ENCODE measurements around the gene SLC2A5. TPM values are rescaled to one million over a fixed set of nuclear protein-coding genes. Genes with fewer than 3 reads are reported as not detected.

SLC2A5 gene
- total RNA-seq, 1 donor from 2014 or later = not detected

DNA sequence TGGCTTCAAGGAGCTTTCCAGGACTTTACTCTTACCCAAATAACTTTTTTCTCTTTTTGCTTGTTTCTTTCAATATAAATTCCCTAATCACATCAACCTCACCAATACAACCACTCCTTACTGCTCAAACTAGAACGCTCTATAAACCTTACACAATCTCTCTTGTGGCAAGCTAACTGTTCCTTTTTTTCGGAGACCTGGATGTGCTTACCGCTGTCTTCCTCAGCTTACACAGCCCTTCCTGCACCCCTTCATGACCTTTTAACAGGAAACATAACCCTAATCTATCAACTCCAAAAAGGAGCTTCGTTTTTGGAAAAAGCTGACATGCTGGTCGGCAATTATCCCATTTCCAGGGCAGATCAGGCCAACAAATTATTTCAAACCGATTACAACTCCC lies 24.1 kb upstream of the SLC2A5 start:
- no peak for DNase-seq (ENCODE audit: low read depth, low spot score)

DNA sequence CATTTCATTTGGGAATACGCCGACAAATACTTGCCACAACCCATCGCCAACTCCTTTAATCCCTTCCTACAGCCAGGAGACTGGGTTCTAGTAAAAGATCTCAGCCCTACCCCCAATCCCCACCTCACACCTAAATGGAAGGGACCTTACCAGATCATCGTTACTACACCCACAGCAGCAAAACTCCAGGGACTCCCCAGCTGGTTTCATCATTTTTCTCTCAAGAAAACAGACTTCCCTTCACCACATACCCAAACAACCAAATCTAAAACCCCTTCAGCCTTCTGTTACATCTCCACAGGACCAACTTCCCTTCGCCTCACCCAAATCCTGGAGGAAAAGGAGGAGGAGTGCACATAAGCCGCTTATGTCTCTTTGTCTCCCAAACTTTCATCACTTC lies 23.7 kb upstream of the SLC2A5 start:
- no peak for DNase-seq (ENCODE audit: low read depth, low spot score)

DNA sequence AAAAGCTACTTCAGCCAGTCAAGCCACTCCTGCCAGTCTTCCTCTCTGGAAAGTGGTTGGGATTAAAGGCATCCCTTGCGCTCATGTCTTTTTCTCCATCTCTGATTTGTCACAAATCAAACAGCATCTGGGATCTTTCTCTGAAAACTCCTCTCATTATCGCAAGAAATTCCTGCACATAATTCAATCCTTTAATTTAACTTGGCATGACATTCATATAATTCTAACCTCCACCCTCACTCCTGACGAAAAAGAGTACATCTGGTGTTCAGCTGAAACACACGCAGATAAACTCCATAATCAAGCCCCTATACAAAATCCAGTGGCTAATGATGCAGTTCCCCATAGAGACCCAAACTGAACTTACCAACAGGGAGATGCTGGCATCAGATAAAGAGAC lies 19.4 kb upstream of the SLC2A5 start:
- DNase-seq (ENCODE audit: low read depth, low spot score) = no peak

DNA sequence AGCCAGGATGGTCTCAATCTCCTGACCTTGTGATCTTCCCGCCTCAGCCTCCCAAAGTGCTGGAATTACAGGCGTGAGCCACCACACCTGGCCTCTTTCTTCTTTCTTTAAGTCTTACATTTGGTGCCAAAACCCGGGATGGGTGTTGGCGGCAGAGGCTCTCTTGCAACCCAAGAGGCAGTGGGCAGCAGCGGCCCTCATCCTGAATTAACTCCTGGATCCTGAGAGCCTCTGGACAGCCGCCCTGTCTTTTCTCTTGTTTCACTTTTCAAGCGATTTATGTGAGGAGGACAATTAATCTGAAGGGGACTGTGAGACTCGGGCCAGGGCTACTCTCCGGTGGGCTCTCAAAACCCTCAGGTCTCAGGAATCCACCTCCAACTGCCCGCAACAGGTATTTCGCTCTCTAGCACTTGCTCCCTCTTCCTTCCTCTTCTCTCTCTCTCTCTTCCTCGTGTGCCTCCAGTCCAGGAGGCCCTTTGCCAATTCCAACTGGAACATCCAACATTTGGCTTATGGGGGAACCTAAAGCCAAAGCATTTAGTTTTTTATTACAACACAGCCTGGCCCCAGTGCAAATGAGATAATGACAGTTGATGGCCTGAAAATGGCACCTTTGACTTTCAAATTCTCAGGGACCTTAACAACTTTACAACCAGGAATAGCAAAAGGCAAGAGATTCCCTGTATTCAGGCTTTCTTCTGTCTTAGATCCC lies 18.1 kb upstream of the SLC2A5 start:
- DNase-seq (ENCODE audit: low read depth, low spot score) = no peak

DNA sequence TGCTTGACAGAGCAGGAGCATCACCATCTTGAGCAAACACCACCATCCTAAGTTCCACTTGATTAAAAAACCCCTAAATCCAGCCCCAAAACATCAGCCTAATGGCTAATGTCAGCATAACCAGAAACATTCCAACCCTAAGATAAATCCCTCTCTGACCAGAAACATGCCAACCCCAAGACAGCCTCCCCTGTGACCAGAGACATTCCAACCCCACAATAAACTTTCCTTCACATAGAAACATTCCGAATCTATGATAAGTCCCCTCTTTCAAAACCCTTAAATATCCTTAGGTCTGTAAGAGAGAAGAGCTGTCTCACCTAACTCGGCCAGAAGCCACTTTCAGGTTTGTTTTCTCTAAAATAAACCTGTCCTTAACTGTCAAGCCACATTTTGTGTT lies 17.4 kb upstream of the SLC2A5 start:
- DNase-seq (ENCODE audit: low read depth, low spot score) = no peak

DNA sequence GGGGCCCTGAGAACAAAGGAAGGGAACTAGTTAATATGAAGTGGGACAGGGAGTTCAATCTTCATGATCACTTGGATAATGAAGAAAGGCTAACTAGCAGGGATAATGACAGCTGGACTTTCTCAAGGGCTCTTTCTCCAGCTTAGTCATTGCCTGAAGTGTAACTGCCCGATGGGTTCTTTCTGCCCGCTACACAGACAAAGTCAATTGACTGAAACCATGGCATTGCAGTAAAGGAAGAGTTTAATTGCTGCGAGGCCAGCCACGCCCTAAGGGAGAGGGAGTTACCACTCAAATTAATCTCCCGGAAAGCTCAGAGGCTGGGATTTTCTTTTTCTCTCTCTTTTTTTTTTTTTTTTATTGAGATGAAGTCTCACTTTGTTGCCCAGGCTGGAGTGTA lies 16.6 kb upstream of the SLC2A5 start:
- DNase-seq (ENCODE audit: low read depth, low spot score) = no peak

DNA sequence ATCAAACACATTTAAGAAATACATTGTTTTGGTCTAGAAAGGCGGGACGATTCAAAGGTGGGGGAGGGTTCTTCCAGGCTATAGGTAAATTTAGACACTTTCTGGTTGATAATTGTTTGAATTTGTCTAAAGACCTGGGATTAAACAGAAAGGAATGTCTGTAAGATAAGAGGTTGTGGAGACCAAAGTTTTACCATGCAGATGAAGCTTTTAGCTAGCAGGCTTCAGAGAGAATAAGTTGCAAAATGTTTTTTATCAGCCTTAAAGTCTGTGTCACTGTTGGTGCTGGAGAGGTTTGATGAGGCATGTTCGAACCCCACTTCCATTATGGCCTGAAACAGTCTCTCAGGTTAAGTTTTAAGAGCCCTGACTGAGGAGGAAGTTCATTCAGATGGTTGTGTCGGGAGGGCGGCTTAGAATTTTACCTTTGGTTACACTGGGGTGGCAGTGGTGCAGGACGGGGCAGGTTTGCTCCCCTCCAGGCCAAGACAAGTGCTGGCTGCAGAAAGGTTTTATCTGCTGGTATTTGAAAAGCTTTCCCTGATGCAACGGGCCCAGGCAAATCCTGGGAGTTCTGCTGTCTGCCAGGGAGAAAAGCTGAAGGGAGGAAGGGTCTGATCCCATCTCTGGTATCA lies 16.0 kb upstream of the SLC2A5 start:
- DNase-seq (ENCODE audit: low read depth, low spot score) = no peak

DNA sequence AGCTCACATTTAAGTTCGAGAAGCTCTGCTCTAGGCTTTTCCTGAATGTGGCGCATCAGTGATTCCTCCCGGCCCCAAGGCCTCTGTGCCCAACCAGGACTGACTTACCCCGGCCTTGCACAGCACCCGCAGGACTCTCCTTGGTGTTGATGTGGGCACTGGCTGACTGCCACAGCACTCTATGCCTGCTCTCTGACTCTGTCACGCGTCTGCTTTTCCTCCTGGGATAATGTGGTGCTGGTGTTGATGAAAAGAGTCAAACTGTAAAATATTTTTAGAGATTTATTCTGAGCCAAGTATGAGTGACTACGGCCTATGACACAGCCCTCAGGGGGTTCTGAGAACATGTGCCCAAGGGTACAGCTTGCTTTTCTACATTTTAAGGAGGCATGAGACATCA lies 15.5 kb upstream of the SLC2A5 start:
- no peak for DNase-seq (ENCODE audit: low read depth, low spot score)

DNA sequence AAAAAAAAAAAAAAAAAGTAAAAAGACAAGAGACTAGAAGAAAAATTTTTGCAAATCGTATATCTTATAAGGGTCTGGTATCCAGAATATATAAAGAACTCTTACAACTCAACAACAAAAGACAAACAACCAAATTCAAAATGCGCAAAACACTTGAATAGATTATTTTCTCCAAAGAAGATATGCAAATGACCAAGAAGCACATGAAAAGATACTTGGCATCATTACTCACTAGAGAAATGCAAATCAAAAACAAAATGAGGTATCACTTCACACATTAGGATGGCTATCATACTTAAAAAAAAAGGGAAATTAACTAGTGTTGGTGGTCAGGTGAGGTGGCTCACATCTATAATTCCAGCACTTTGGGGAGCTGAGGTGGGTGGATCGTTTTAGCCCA lies 12.0 kb upstream of the SLC2A5 start:
- no peak for DNase-seq (ENCODE audit: low read depth, low spot score)

DNA sequence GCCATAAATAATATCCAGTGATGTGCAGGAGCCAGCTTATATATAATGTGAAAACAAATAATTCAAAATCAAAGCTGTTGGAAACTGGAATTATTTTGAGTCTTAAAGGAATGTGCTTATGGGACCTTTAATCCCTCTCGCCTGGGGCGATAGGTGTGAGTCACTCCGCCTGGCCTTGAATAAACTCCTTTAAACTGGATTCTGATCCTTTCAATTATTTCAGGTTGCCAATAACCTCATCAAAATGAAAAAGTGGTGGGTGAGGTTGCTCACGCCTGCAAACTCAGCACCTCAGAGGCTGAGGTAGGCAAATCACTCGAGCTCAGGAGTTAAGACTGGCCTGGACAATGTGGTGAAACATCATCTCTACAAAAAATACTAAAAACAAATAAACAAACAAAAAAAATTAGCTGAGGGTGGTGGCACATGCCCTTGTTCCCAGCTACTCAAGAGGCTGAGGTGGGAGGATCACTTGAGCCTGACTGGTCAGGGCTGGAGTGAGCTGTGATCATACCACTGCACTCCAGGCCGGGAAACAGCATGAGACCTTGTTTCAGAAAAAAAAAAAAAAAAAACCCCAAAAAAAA lies 11.4 kb upstream of the SLC2A5 start:
- no peak for DNase-seq (ENCODE audit: low read depth, low spot score)

DNA sequence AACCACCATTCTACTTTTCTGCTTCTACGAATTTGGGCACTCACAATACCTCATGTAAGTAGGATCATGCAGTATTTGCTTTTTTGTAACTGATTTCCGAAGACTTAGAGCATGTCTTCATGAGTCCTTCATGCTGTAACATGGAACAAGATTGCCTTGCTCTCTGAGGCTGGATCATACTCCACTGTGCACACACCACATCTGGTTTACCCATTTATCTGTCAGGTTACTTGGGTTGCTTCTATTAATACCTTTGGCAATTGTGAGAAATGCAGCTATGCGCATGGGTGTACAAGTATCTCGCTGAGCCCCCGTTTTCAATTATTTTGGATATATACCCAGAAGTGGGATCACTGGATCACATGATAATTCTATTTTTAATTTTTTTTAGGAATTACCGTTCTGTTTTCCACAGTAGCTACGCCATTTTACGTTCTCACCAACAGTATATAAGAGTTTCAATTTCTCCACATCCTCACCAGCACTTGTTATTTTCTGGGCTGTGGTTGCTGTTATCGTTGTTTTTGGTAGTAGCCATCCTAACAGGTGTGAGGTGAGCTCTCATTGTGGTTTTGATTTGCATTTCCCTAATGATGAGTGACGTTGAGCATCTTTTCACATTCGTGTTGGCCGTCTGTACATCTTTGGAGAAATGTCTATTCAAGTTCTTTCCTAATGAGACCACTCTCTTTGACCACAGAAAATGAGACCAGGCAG lies 10.7 kb upstream of the SLC2A5 start:
- no peak for DNase-seq (ENCODE audit: low read depth, low spot score)

DNA sequence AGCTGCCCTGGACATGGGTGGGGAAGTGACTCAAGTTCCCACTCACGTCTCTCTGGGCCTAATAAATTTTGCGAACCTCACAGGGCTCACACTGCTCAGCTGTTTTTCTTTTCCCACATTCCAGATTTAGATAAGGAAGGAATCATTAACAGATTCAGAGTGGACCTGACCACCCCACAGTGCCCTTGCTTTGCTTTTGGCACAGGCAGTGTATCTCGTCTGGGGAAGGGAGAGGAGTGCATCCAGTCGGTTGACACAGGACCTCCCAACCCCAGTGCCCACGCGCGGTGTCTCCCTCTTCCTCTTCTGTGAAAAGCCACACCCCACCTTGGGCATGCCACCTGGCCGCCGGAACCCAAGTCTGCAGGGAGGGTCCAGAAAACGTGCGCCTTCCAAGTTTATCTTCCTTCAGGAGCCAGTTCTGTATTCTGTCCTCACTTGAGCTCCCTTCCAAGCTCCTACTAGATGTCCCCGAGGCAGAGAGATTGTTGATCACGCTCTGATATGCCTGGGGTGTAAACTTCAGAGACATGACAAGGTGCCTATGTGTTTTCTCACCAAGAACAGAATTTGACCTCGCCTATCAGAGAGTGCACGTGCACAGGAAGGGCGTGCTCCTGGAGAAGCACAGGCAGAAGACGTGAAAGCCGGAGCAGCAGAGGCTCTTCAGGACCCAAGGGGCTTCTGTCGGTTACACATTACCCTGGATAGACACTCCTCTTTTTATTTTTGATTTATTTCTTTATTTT lies 9.5 kb upstream of the SLC2A5 start:
- no peak for DNase-seq (ENCODE audit: low read depth, low spot score)

DNA sequence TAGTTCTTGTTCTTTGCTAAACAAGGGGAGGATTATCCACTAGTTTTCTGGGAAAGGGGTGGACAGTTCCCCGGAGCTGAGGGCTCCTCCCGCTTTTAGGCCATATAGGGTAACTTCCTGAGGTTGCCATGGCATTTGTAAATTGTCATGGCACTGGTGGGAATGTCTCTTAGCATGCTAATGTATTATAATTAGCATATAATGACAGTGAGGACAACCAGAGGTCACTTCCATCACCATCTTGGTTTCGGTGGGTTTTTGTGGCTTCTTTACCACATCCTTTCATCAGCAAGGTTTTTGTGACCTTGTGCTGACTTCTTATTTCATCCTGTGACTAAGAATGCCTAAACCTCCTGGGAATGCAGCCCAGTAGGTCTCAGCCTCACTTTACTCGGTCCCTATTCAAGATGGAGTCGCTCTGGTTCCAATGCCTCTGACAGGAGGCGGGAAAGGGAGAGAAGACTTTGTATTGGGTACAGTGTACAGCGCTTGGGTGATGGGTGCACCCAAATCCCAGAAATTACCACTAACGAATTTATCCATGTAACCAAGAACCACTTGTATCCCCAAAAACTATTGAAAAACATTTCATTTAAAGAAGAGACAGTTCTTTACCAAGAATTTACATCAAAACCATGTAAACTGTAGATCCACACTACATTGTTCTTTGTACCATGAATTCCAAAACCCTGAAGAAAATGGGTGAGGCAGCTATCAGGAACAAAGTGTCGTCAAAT lies 8.7 kb upstream of the SLC2A5 start:
- no peak for DNase-seq (ENCODE audit: low read depth, low spot score)

DNA sequence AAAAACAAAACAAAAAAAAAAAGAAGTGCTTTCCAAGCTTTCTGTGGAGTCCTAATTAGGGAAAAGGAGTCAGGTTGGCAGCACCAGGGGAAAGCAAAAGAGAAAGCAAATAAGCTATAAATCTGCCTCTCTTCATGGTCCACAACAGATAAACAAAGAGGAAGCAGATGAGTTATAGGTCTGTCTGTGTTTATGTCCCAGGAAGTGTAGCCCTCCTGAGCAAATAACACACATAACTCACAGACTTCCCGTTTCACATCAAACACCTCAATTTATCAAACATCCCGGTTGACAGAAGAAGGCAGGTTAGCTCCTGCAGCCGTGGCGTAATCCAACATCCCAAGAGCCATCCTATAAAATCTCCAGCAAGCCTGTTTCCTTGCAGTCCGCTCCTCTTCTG lies 5.6 kb upstream of the SLC2A5 start:
- DNase-seq (ENCODE audit: low read depth, low spot score) = no peak

DNA sequence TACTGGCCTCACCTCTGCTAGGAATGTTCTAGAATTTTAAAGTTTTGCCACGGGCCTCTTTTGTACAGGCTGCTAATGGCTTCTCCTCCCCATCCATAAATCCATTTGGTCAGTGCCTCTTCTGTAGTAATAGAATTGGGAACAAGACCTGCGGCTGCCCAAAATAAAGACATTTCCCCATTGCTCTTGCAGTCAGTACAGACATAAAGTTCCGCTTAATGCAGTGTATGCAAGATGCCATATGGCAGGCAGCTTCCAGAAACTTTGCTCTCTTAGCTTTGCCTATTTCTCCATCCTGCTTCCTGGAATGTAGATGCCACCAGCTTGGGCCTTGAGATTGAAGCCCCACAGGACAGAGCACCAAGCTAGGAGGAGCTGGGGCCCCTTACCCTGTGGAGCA lies 3.7 kb upstream of the SLC2A5 start:
- no peak for DNase-seq (ENCODE audit: low read depth, low spot score)

DNA sequence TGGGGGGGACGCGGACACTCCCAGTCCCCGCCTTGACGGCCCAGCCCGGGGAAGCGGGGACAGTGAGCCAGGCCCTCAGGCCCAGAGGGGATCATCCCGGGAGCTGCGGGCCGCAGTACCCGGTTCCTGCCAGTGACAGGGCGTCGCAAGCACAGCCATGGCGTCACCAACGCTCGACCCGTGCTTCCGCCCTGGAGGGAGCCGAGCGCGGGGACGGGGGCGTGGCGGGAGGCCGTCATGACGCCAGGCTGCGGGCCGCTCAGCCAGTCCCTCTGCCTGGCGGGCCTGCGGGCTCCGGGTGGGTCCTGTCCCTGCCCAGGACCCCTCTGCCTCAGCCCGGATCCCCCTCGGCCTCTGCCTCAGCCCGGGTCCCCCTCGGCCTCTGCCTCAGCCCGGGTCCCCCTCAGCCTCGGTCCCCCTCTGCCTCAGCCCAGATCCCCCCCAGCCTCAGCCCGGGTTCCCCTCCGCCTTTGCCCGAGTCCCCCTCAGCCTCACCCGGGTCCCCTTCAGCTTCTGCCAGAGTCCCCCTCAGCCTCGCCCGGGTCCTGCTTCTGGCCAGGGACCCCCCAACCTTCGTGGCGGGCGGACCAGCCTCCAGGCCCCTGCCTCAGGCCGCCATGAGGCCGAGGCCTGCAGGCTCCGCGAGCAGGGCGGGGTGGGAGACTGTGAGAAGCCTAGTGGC lies 2.3 kb upstream of the SLC2A5 start:
- DNase-seq (ENCODE audit: low read depth, low spot score) = no peak

DNA sequence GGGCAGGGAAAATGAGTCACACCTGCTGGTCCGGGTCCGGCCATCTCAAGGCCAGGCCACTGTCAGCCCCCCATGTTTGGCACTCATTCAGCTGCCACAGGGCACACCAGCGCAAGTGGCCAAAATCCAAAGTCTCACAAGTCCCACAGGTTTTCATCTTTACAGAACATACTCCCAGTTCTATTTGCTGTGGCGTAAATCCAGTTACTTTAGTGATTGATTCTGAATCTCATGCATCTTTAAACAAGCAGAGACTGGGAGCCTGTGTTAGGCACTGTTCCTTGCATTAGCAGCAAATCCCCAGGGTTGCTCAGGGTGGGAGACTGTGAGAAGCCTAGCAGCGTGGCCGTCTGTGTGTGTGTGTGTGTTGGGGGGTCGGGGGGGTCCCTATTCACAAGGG lies 1.1 kb upstream of the SLC2A5 start:
- DNase-seq (ENCODE audit: low read depth, low spot score) = no peak

DNA sequence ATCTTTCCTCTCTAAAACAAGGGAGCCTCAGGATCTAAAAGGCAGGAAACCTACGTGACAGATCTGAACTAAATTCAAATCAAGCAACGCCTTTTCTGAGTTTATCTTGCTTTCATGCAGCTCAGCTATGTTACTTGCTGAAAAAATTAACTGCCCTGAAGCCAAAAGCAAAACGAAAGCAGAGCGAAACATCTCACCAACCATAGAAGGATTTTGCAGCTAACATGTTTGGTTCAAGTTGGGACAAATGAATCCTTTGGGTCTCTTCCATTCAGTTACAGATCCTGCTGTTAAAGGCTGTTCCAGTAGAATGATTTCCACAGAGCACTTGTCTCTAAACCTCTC lies 482 bp downstream of the SLC2A5 start:
- DNase-seq (ENCODE audit: low read depth, low spot score) = no peak

DNA sequence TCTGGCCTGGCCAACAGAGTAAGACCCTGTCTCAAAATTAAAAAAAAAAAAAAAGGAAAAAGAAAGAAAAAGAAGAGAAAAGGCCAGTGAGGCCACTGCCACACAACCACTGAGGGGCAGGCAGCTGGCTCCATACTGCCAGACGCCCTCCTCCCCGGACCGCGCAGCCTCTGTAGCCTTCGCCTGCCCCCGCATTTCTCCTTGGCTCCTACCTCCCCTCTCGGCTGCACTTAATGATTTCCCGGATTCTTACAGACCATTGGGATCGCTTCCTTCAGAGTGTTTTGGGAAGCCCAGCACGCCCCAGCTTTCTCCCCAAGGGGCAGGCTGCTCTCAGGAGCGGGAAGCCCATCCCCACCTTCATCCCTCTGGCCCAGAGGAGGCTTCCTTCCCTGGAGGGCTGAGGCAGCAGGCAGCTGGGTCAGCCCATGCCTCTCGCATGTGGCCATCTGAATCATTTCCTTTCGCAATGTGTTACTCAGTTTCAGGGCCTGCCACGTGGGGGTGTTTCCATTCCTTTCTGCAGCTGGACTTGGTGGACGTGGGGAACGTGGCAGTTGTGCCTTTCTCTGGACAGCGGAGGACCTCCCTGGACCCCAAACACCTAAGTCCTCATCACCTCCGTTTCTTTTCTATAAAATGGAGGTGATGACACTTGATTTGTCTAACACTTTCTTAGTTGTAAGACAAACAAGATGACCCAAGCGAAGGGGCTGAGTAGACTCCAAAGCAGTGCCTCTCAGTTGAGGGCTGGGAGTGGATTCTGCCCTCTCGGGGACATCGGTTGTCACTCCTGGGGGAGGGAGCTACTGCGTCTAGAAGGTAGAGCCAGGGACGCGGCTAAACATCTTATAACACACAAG lies 2.3 kb downstream of the SLC2A5 start:
- DNase-seq (ENCODE audit: low read depth, low spot score) = no peak
